Aorta (tissue), 5 donors: ENCODE results near the gene CEP295NL. TPM values are rescaled to one million over a fixed set of nuclear protein-coding genes. Genes with fewer than 3 reads are reported as not detected.

Source experiments
- ATAC-seq: fragments of 200-7000 bp; cut with Tn5 transposase; one replicate; pipeline ENCODE4 v1.9.1; 2022; ENCODE audit warnings: moderate library complexity; ENCODE audit not compliant: low FRiP score
- DNase-seq, 2 donors: peaks; one replicate each; pipeline ENCODE4 v3.0.0-alpha.2; 2020
- H3K27ac ChIP-seq, 2 donors: one replicate each; pipeline ENCODE4 v1.5.1; 2013; ENCODE audit warnings: low read length in 2 of 2, mild to moderate bottlenecking in 2 of 2, moderate library complexity in 2 of 2, control low read depth in 1 of 2, inconsistent platforms in 1 of 2, low read depth in 1 of 2
- H3K27me3 ChIP-seq, 2 donors: one replicate each; pipeline ENCODE4 v1.6.1; 2013; ENCODE audit warnings: control low read depth in 1 of 2, low read length in 1 of 2, mild to moderate bottlenecking in 1 of 2, moderate library complexity in 1 of 2; ENCODE audit not compliant: insufficient read depth in 2 of 2, control insufficient read depth in 1 of 2
- H3K36me3 ChIP-seq, 2 donors: one replicate each; pipeline ENCODE4 v1.6.1; 2013; ENCODE audit warnings: control low read depth in 1 of 2, low read length in 1 of 2, mild to moderate bottlenecking in 1 of 2; ENCODE audit not compliant: insufficient read depth in 2 of 2, control insufficient read depth in 1 of 2
- H3K4me1 ChIP-seq, 2 donors: one replicate each; pipeline ENCODE4 v1.6.1; 2013; ENCODE audit warnings: low read length in 2 of 2, control low read depth in 1 of 2, mild to moderate bottlenecking in 1 of 2, moderate library complexity in 1 of 2; ENCODE audit not compliant: insufficient read depth in 2 of 2, control insufficient read depth in 1 of 2
- H3K4me3 ChIP-seq, 2 donors: one replicate each; pipeline ENCODE4 v1.5.1; 2013; ENCODE audit warnings: low read length in 2 of 2, control low read depth in 1 of 2, mild to moderate bottlenecking in 1 of 2
- H3K9me3 ChIP-seq: one replicate; pipeline ENCODE4 v1.6.1; 2013; ENCODE audit warnings: mild to moderate bottlenecking, low read length; ENCODE audit not compliant: control insufficient read depth
- WGBS, 2 donors: extraction: QIAGEN DNeasy Blood & Tissue Kit; methylation state at CpG; one replicate each; pipeline ENCODE4 v1.1.7; 2013; 5-methylcytosine and 5-hydroxymethylcytosine counted together
- intact Hi-C, 2 donors: fragments of 100-400 bp; cut with DNase I; formaldehyde crosslinking; loops; one replicate each; pipeline versions ENCODE4 v1.14.2 to v1.15.0; 2022
- polyA plus RNA-seq, 2 donors: library from polyadenylated mRNA; stranded (reverse); fragments of 200-250 nt; gene quantifications; one replicate each; pipeline ENCODE4 v1.2.3, GENCODE V29; 2013
- total RNA-seq, 2 donors: library from RNA; stranded (reverse); fragmentation: NEBNext Ultra II Directional; extraction: Animal tissue kit (Norgen Biotek cat#: 25700); gene quantifications; one replicate each; pipeline ENCODE4 v1.2.1, GENCODE V29; 2021
- donor health status: healthy with polysubstance abuse.
- donor health status: Bipolar disorder and iron deficiency.
- donor health status: DM: no; HTN: no; CAD: no.
- donor health status: DM: no; HTN: no; CAD: no.
- donor health status: DM: yes; HTN: yes; CAD: no.

Gene CEP295NL
- total and polyA plus RNA-seq, 4 donors = 0.25 to 13.9 (median 5.4) TPM

DNA sequence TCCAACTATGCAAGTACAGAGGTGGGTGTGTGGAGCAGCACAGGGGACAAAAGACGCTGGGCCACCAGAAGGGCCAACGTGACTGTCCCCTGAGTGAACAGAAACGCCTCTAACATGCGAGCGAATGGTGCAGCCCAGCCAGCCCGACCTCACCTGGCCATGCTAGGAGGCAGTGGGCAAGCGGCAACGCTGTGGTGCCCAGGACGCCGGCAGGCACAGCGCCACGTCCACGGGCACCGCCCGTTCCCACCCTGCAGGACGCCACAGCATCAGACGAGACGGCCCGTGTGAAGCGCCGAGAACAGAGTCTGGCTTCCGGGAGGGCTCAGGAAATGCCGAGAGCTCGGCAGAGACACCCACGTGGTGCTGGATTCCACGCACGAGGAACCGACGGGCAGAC is 2.2 kb downstream of the CEP295NL start:
- 81 to 87% methylated on average over 29 of the region's 29 CpGs for WGBS, 2 donors
- H3K27ac ChIP-seq = no peak overlapping the region
- H3K9me3 ChIP-seq = no peaks in the 10 kb centered on the region
- DNase-seq = no peak
- peaks cover 0 to 4% of the 10 kb centered on the region in 2 donors for H3K36me3 ChIP-seq
- intact Hi-C loops = no loop called here
- ATAC-seq = no peak
- H3K4me3 ChIP-seq = no peak overlapping the region
- peaks cover 0 to 2% of the 10 kb centered on the region in 2 donors for H3K4me1 ChIP-seq
- no peaks in the 10 kb centered on the region for H3K27me3 ChIP-seq

DNA sequence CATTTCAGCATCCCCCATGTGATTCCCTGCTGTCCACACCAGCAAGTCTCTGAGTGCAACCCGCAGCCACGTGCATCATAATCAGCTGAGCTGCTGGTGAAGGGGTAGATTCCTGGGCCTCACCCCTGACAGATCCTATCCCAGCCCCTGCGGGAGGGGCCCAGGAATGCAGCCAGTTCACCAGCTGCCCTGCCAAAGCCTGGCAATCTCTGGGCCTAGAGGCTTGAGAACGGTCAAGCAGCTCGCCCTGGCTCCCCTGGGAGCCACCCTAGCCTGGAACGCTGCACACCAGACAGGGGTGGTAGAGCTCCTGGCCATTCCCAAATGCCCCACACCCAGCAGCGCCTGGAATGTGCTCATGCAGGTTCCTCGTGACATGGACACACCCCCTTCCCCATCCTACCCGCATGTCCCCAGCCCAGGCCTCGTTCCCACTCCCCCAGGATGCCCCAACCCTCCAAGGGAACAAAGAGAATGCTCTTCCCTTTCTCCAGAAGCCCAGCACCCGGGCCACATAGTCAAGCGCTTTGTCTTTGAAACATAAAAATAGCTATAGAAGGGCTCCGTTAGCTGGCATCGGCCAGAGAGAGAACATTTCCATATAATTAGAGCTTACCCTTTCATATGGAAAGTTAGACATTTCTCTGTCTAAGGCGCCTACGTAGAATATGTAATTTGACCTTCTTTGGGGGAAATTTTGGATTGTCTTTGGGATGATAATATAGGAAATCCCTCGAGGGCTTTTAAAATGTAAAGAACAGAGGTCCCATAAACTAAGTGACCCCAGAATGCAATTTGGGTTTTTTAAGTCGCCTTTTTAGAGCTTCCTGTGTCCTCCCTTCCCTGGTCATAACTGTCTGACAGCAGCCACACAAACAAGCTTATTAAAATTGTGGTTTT is 3.4 kb downstream of the CEP295NL start:
- Histone ChIP-seq H3K4me1 (peaks cover 0 to 2% of the 10 kb centered on the region in 2 donors), H3K36me3 (peaks cover 0 to 4% of the 10 kb centered on the region in 2 donors), H3K27ac (no peak overlapping the region), H3K4me3 (no peak overlapping the region), H3K27me3 (no peaks in the 10 kb centered on the region), H3K9me3 (no peaks in the 10 kb centered on the region)
- ATAC-seq = peak; percentile 51
- 25 to 32% methylated on average over 18 of the region's 18 CpGs for WGBS, 2 donors
- intact Hi-C loops = no loop called here
- peak in 1 of 2 donors; percentile 66 for DNase-seq

DNA sequence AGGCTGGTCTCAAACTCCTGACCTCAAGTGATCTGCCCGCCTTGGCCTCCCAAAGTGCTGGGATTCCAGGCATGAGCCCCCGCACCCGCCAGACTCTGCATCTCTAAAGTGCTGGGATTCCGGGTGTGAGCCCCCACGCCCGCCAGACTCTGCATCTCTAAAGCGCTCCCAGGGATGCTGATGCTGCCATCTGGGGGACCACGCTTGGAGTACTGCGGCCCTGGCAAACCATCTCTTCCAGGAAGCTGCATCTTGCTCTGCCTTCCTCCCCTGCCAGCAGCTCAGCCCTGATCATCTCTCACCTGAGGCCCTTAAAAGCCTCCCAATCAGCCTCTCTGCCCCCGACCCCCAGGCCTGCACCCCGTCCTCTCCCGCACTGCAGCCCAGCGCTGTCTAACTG is 4.1 kb downstream of the CEP295NL start:
- ATAC-seq (no peak), DNase-seq (no peak)
- no peaks in the 10 kb centered on the region for H3K27me3 ChIP-seq
- intact Hi-C loops = no loop called here
- no peak overlapping the region for H3K4me3 ChIP-seq
- 84 to 88% methylated on average over 13 of the region's 13 CpGs for WGBS, 2 donors
- peaks cover 0 to 4% of the 10 kb centered on the region in 2 donors for H3K36me3 ChIP-seq
- no peak overlapping the region for H3K27ac ChIP-seq
- peaks cover 0 to 2% of the 10 kb centered on the region in 2 donors for H3K4me1 ChIP-seq
- H3K9me3 ChIP-seq = no peaks in the 10 kb centered on the region

DNA sequence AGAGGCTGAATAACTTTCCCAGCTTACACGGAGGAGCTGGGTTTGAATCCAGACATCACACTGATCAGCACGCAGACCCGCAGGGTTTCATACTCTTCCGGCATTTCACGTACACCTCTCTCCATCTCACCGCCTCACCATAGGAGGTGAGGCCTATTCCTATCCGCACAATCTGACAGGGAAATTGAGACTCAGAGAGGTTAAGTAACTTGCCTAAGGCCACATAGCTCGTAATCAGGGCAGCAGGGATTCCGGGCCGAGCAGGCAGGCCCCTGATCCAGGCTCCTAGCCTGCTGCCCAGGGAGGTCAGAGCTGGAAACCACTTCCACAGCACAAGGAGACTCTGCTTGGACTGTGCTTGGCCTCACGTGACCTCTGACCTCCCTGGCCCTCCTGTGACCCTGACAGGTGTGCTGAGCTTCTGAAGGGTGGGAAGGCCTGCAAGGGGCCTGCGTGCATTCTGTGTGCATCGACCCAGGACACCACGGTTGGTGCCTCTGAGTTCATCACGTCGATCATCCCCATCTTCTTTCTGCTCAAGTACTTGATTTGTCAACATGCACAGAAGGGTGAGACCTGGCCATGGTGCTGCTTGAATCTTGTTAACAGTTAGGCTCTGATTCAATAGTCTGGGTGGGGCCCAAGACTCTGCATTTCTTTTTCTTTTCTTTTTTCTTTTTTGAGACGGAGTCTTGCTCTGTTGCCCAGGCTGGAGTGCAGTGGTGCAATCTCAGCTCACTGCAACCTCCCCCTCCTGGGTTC is 4.7 kb downstream of the CEP295NL start:
- DNase-seq = no peak
- intact Hi-C loops = no loop called here

DNA sequence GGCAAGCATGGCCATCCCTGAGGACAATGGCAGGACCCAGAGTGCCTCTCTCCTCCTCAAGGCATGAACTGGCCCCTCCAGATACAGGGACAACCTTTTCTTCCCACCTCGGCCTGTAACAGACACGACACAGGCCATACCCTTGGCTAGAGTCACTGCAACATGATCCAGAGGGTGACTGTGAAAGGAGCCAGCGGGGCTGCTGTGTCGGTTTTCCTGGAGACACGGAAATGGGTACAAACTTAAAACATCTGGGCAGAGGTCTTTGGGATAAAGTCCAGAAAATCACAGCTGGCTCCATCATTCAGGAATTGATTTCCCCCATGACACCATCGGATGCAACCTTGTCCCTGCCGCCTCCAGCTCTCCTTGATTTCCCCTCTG is 5.3 kb downstream of the CEP295NL start:
- intact Hi-C loops = no loop called here
- no peak for ATAC-seq
- no peak for DNase-seq

More for the DNA sequence above, 4.7 kb downstream of the CEP295NL start:
- Histone ChIP-seq H3K4me3 (no peak overlapping the region), H3K4me1 (peaks cover 0 to 2% of the 10 kb centered on the region in 2 donors), H3K9me3 (no peaks in the 10 kb centered on the region), H3K27me3 (no peaks in the 10 kb centered on the region), H3K27ac (no peak overlapping the region), H3K36me3 (peaks cover 0 to 3% of the 10 kb centered on the region in 2 donors)
- no peak for ATAC-seq
- 75 to 81% methylated on average over 17 of the region's 17 CpGs for WGBS, 2 donors

DNA sequence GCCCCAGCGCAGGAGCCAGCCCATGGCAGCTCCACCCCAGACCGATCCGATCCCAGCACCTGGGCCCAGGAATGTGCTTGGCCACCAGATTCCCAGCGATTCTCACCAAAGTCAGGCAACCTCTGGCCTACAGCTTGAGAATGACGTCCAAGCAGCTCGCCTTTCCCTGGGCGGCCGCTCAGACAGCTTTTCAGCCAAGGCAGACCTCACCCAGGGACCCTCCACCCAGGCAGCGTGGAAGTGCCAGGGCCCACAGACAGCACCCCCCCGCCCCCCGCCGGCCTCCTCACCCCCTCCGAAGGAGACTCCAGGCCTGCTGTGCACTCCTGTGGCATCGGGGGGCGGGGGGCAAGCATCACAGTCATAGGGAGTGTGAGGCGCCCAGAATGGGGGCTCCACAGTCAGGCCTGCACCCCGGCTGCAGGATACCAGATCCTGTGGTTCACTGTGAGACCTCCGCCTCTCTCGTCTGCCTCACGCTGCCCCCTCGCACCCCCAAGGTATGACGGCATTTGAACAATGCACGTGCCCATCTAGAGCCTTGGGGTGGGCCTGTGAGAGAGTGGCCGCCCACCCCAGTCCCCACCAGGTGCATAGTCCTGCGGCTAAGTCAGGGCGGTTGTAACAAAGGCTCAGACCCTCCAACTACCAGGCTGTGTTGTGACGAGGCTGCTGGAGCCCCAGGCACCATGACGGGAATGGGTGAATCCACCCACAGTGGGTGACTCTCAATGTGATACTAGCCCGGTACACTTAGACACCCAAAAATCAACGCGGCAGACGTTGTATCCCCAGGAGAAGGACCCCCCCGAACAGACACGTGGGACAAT is 6.0 kb downstream of the CEP295NL start:
- WGBS, 2 donors = 78 to 80% methylated on average over 34 of the region's 34 CpGs
- ATAC-seq = no peak
- intact Hi-C loops = no loop called here
- no peaks in the 10 kb centered on the region for H3K9me3 ChIP-seq
- peak in 1 of 2 donors; percentile 33 for DNase-seq
- peak overlapping the region in 1 of 2 donors; percentile 7 for H3K27ac ChIP-seq
- H3K4me1 ChIP-seq = peaks cover 0 to 2% of the 10 kb centered on the region in 2 donors
- H3K27me3 ChIP-seq = no peaks in the 10 kb centered on the region
- H3K36me3 ChIP-seq = peaks cover 0 to 3% of the 10 kb centered on the region in 2 donors
- H3K4me3 ChIP-seq = no peak overlapping the region

More for the DNA sequence above, 5.3 kb downstream of the CEP295NL start:
- Histone ChIP-seq H3K27ac (no peak overlapping the region), H3K4me3 (no peak overlapping the region), H3K9me3 (no peaks in the 10 kb centered on the region), H3K36me3 (peaks cover 0 to 3% of the 10 kb centered on the region in 2 donors), H3K4me1 (peaks cover 0 to 2% of the 10 kb centered on the region in 2 donors), H3K27me3 (no peaks in the 10 kb centered on the region)
- WGBS, 2 donors = 51 to 68% methylated on average over 7 of the region's 7 CpGs

DNA sequence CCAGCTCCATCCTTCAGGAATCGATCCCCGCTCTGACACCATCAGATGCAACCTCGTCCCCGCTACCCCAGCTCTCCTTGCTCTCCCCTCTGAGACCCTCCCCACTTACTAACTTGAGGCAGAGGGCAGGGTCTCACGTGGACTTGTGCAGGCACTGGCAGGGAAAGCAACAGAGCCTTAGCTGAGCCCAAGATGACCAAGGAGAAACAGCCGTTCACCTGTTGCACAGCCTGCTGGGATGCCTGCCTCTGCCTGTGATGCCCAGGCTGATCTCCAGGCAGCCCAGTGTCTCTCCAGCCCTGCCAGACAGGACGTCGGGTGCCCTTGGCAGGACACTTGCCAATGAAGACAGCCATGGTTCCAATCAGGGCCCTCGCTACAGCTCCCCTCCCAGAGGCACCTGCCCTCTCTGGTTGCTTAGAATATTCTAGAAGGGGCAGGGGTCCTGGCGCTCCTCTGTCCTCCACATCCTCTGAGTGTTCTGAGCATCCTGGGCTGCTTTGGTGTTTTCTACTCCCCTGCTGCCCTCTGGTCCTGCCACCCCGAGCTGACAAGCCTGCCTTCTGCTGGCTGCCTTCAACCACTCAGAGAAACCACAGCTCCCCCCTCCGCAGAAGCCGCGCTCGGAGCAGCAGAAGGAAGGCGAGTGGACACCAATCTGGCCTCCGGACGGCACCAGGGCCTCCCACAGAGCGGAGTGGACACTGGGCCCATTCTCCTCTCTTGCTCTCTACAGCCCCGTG is 6.7 kb downstream of the CEP295NL start:
- Histone ChIP-seq H3K4me1 (peaks cover 0 to 2% of the 10 kb centered on the region in 2 donors), H3K27ac (peak overlapping the region in 1 of 2 donors; percentile 7), H3K36me3 (peaks cover 0 to 4% of the 10 kb centered on the region in 2 donors), H3K9me3 (no peaks in the 10 kb centered on the region), H3K4me3 (no peak overlapping the region), H3K27me3 (no peaks in the 10 kb centered on the region)
- DNase-seq (no peak), ATAC-seq (no peak)
- intact Hi-C loops = no loop called here
- 43 to 50% methylated on average over 20 of the region's 20 CpGs for WGBS, 2 donors

DNA sequence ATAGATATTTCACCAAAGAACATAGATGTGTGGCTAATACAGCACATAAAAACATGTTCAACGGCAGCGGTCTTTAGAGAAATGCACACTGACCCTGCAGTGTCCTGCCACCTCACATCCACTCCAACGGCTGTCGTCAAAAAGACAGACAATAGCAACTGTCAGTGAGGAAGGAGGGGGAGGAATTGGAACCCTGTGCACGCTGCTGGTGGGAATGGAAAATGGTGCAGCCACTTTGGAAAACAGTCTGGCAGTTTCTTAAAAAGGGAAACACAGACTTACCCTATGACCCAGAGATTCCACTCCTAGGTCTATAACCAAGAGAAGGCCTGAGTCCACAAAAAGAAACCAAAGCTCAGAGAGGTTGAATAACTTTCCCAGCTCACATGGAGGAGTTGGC is 7.7 kb downstream of the CEP295NL start:
- ATAC-seq (no peak), DNase-seq (no peak)
- no peaks in the 10 kb centered on the region for H3K27me3 ChIP-seq
- WGBS, 2 donors = 40 to 47% methylated on average over 5 of the region's 5 CpGs
- no peak overlapping the region for H3K4me3 ChIP-seq
- no peak overlapping the region for H3K27ac ChIP-seq
- no peaks in the 10 kb centered on the region for H3K9me3 ChIP-seq
- intact Hi-C loops = no loop called here
- H3K4me1 ChIP-seq = peaks cover 0 to 2% of the 10 kb centered on the region in 2 donors
- peaks cover 0 to 1% of the 10 kb centered on the region in 2 donors for H3K36me3 ChIP-seq
